Fibroblast of villous mesenchyme (primary cell): ENCODE results near the gene ALDH2. TPM values are rescaled to one million over a fixed set of nuclear protein-coding genes. Genes with fewer than 3 reads are reported as not detected.

Experiments
- DNase-seq: peaks from one replicate; pipeline ENCODE4 v3.0.0-alpha.2; 2010; ENCODE audit warnings: low read depth
- H3K4me3 ChIP-seq: 2 replicates; pipeline ENCODE4 v1.5.1; 2011; ENCODE audit warnings: low read depth, mild to moderate bottlenecking, low read length
- total RNA-seq: library from RNA; depleted of rRNA; stranded (reverse); fragments of >200 nt; gene quantifications from 2 replicates; pipeline ENCODE4 v1.2.3, GENCODE V29; 2012
- TF ChIP-seq, protein P1 (sequence below): IDR thresholded peaks from 2 replicates; pipeline ENCODE4 v1.5.1; 2012; ENCODE audit warnings: low read depth, mild to moderate bottlenecking, low read length; ENCODE audit not compliant: insufficient read depth

The ALDH2 gene
- total RNA-seq, 1 donor, result 13.4 TPM

DNA sequence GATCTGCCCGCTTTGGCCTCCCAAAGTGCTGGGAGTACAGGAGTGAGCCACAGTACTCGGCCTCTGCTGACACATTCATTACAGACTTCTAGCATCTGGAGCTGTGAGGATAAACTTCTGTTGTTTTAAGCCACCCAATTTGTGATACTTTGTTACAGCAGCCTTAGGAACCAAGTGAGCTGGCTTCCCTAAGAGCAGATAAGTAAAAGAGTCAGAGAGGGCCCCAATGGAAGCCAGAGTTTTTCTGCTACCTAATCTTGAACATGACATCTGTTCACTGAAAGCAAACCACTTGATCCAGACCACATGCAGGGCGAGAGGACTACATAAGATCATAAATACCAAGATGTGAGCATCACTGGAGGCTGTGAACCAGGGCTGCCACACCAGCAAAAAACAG is 71.6 kb downstream of the ALDH2 start:
- no peak overlapping the region for H3K4me3 ChIP-seq
- TF ChIP-seq, protein P1, sequence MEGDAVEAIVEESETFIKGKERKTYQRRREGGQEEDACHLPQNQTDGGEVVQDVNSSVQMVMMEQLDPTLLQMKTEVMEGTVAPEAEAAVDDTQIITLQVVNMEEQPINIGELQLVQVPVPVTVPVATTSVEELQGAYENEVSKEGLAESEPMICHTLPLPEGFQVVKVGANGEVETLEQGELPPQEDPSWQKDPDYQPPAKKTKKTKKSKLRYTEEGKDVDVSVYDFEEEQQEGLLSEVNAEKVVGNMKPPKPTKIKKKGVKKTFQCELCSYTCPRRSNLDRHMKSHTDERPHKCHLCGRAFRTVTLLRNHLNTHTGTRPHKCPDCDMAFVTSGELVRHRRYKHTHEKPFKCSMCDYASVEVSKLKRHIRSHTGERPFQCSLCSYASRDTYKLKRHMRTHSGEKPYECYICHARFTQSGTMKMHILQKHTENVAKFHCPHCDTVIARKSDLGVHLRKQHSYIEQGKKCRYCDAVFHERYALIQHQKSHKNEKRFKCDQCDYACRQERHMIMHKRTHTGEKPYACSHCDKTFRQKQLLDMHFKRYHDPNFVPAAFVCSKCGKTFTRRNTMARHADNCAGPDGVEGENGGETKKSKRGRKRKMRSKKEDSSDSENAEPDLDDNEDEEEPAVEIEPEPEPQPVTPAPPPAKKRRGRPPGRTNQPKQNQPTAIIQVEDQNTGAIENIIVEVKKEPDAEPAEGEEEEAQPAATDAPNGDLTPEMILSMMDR, result no peak
- DNase-seq, result peak; percentile 34

DNA sequence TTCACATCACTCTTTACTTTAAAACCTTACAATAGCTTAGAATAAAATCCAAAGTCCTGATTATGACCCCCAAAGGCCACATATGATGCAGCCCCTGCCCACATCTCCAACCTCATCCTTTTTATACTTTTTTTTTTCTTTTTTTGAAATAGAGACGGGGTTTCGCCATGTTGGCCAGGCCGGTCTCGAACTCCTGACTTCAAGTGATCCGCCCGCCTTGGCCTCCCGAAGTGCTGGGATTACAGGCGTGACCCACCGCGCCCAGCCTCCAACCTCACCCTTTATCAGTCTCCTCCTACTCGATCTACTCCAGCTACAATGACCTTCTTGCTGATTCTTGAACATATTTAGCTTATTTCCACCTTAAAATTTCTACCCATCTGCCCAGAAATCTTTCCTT is 74.1 kb downstream of the ALDH2 start:
- TF ChIP-seq, protein P1, result no peak
- no peak for DNase-seq
- peak overlapping the region; percentile 90 for H3K4me3 ChIP-seq

DNA sequence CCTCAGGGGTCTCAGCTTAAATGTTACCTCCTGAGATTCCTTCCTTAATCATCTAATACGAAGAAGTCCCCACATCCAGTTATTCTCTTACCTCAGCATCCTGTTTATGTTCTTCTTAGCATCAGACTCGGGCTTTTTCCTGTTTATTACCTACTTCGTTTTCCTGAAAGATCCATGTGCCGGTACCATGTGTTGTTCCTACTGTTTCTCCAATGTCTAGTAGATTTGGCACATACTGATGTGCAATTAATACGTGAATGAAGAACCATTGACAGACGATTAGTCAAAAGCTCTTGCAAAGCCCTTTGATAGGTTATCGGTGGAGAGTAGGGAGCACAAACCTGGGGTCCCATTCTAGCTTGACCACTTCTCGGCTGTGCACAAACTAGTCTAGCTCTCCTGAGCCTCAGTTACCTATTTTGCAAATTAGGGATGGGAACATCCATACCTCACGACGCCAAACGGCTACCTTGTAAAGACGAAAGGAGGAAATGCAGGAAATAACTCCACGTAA is 74.6 kb downstream of the ALDH2 start:
- TF ChIP-seq, protein P1, result no peak
- peak; percentile 35 for DNase-seq
- H3K4me3 ChIP-seq, result peak overlapping the region; percentile 90

DNA sequence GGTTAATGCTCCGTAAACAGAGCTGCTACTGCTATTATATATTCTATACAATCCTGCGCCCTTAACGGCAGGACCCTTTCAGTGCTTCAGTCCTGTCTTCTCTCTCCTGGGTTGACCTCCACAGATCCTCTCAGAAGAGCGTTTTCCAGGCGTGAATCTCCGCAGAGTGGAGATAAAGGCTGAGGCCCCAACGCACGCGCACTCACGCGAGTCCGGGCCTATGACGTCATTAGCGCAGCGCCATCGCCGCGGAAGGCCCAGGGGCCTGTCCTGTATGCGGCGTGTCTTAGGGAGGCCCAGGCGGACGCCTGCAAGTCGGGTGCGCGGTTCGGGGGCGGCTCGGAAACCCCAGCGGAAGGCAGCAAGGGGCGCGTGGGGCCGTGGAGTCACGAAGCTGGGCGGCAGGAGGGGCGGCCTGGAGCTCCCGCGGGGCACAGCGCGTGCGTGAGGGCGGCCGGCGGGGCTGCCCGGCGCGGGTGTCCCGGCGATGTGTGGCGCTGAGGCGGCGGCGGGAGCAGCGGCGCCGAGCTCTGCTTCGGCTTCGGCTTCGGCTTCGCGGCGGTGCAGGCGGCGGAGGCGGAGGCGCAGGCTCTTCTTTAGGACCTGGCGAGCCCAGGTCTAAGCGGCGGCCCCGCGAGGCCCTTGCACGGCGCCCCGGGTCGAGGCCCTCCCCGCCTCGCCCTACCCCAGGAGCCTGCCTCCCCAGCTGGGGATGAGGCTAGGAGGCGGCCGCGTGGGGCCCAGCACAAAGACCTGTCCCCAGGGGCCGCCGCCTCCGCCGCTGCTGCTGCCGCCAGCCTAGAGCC is 75.2 kb downstream of the ALDH2 start, which contains the start of gene MAPKAPK5:
Gene MAPKAPK5 (plus strand): TSS at position 479 of the 806 bp plus-strand sequence. CDS start 506 bp downstream, outside the sequence.
- H3K4me3 ChIP-seq, result peak within 1 kb of the TSS; percentile 90
- DNase-seq, result peak; percentile 97
- TF ChIP-seq, protein P1, result no peak

DNA sequence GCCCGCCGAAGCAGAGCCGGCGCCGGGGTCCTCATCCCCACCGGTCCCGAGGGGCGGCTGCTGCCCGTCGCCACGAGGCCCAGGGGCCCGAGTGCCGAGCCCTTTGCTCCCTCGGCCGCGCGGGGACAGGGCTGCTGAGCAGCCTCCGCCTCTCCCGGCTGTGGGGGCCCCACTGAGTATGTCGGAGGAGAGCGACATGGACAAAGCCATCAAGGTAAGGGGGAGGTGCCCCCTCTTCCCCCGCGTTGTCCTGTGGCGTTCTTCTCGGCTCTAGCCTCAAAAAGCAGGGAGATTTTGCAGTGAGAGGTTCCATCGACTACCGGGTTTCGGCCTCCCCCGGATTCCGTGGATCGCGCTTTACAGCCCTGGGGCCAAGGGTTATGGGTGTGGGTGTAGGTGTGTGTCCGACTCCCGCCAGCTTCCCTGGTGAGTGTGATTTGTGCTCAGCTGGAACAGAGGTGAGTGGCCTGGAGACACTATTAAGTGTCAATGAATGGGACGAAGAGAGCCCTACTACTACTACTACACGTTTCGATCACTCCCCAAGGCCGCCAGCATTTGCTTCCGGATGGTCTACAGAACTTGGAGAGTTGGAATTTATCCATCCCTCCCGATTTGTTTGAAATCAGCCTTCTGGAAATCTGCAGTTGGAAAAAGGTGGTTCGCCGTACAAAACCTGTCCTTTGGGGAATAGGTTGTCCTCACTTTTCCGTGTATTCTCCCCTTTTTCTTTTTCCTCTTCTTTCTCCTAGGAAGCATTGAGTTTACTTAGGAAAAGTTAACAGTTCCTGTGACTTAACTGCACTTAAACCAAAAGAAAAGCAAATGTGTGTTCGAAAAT is 76.0 kb downstream of the ALDH2 start:
- TF ChIP-seq, protein P1, result no peak
- DNase-seq, result peak; percentile 10
- H3K4me3 ChIP-seq, result peak overlapping the region; percentile 90

DNA sequence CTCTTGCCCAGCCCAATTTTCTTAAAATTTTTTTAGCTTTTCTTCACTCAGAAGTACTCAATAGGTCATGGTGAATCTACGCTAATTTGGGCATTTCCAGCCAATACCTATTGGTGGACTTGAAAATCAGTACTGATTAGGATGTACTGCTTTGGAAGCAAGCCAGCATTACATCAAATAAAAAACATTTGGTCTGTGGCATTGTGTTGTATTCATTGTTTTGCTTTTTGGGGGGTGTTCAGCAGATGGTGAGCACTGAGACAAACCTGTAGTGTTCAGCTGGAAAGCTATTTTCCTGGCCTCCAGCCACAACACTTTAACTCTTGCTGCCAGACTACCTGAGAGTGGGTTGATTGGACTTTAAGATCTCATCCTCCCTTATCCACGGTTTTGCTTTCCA is 79.3 kb downstream of the ALDH2 start:
- TF ChIP-seq, protein P1, result no peak
- H3K4me3 ChIP-seq, result no peak overlapping the region
- no peak for DNase-seq
